RWPE2 (cell line): ENCODE results near the gene MAMDC2.

ENCODE experiments used
- ATAC-seq: fragments of 200-7000 bp; cut with Tn5 transposase; 3 replicates; pipeline ENCODE4 v1.9.1; 2021; ENCODE audit warnings: low read depth
- DNase-seq: peaks from one replicate; pipeline ENCODE4 v3.0.0-alpha.2; 2020; ENCODE audit warnings: low spot score
- H3K27ac ChIP-seq: fragments of 450-650 bp; 2 replicates; pipeline ENCODE4 v1.5.1; 2017; ENCODE audit warnings: mild to moderate bottlenecking; ENCODE audit not compliant: poor library complexity, severe bottlenecking
- H3K27me3 ChIP-seq: fragments of 250-450 bp; sonication (Bioruptor Pico); 2 replicates; pipeline ENCODE4 v1.5.1; 2021; ENCODE audit warnings: mild to moderate bottlenecking, moderate library complexity; ENCODE audit not compliant: insufficient read depth, poor library complexity, severe bottlenecking
- H3K36me3 ChIP-seq: fragments of 250-450 bp; sonication (Bioruptor Pico); 2 replicates; pipeline ENCODE4 v1.5.1; 2020; ENCODE audit warnings: low read depth, mild to moderate bottlenecking, moderate library complexity
- H3K4me1 ChIP-seq: fragments of 250-450 bp; sonication (Bioruptor Pico); 2 replicates; pipeline ENCODE4 v1.5.1; 2021; ENCODE audit warnings: mild to moderate bottlenecking, moderate library complexity; ENCODE audit not compliant: insufficient read depth, poor library complexity, severe bottlenecking
- H3K4me3 ChIP-seq: fragments of 250-450 bp; sonication (Bioruptor Pico); 2 replicates; pipeline ENCODE4 v1.5.1; 2021; ENCODE audit warnings: mild to moderate bottlenecking, moderate library complexity; ENCODE audit not compliant: severe bottlenecking
- H3K9me3 ChIP-seq: fragments of 250-450 bp; sonication (Bioruptor Pico); 2 replicates; pipeline ENCODE4 v1.5.1; 2021; ENCODE audit warnings: mild to moderate bottlenecking, moderate library complexity; ENCODE audit not compliant: severe bottlenecking
- CTCF ChIP-seq: fragments of 450-650 bp; IDR thresholded peaks from one replicate; pipeline ENCODE4 v1.5.1; 2017; ENCODE audit warnings: mild to moderate bottlenecking, moderate library complexity; ENCODE audit not compliant: poor library complexity, severe bottlenecking

MAMDC2 gene

DNA sequence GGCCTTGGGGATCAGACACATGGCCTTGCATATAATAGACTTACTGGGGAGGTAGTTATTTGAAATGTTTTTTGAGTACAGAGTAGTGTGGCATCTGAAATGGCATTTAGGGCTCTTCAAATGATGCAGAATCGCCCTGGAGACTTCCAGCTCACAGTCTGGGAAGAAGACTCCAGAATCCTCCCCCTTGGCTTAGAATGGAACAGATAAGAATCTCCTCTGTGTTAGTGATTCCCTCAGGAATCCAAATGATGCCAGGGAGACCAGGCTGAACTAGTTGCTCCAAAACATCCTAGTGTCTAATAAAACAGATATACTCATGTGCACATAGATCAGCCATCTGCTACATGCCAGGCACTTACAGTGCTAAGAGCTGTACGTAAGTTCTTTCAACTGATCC, 176.6 kb downstream of the MAMDC2 start:
- H3K4me3 ChIP-seq: no peak overlapping the region
- no peak for ATAC-seq
- no peak for DNase-seq
- no peaks in the 10 kb centered on the region for H3K36me3 ChIP-seq
- no peak for TF ChIP-seq CTCF
- H3K27me3 ChIP-seq: no peaks in the 10 kb centered on the region
- H3K4me1 ChIP-seq: no peaks in the 10 kb centered on the region
- H3K9me3 ChIP-seq: no peaks in the 10 kb centered on the region
- no peak overlapping the region for H3K27ac ChIP-seq

DNA sequence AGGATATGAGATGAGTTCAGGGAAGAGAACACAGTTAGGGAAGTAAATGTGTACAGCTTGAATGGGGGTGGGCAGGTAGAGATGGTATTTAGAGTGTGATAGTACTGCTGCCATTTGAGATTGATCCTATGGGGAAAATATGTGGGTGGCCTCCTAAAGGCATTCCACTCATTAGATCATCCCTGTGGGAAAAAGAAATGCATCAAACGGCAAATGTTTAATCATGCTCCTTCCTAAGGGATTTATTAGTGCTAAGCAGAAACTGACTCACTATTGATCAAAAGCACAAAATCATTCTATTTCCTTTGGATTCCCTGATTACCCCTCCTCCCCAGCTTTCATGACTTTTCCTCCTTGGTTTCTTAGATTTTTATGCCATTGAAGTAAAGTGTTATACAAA, 178.7 kb downstream of the MAMDC2 start:
- DNase-seq (no peak), ATAC-seq (no peak)
- Histone ChIP-seq H3K9me3 (no peaks in the 10 kb centered on the region), H3K27ac (no peak overlapping the region), H3K4me3 (no peak overlapping the region), H3K36me3 (no peaks in the 10 kb centered on the region), H3K27me3 (no peaks in the 10 kb centered on the region), H3K4me1 (no peaks in the 10 kb centered on the region)
- TF ChIP-seq CTCF: no peak

GRCh38 chr9:70228118-70228517, 184.5 kb downstream of the MAMDC2 start:
- H3K27ac ChIP-seq: no peak overlapping the region
- H3K36me3 ChIP-seq: no peaks in the 10 kb centered on the region
- no peak for TF ChIP-seq CTCF
- no peak overlapping the region for H3K4me3 ChIP-seq
- no peaks in the 10 kb centered on the region for H3K27me3 ChIP-seq
- H3K9me3 ChIP-seq: no peaks in the 10 kb centered on the region
- no peaks in the 10 kb centered on the region for H3K4me1 ChIP-seq
- no peak for DNase-seq
- ATAC-seq: no peak

DNA sequence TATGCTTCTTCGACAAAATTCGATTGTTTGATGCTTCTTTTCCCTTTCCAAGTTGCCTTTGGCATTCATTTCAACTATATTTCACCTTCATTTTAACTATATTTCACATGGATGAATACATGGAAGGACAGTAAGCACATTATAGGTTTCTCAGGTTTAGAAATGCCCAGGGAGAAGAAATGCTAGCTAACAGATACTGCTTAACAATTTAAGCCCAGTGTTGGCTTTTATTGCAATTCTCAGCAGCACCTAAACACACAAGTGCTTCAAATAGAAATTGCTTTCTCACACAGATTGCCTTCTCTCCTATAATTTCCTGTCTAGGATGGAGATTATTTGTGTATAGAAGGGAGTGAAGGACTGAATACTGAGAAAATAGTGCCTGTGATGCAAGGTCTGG, 185.0 kb downstream of the MAMDC2 start:
- DNase-seq (no peak), ATAC-seq (no peak)
- H3K4me3 ChIP-seq: no peak overlapping the region
- no peaks in the 10 kb centered on the region for H3K36me3 ChIP-seq
- no peaks in the 10 kb centered on the region for H3K27me3 ChIP-seq
- H3K9me3 ChIP-seq: no peaks in the 10 kb centered on the region
- no peak for TF ChIP-seq CTCF
- no peaks in the 10 kb centered on the region for H3K4me1 ChIP-seq
- no peak overlapping the region for H3K27ac ChIP-seq

DNA sequence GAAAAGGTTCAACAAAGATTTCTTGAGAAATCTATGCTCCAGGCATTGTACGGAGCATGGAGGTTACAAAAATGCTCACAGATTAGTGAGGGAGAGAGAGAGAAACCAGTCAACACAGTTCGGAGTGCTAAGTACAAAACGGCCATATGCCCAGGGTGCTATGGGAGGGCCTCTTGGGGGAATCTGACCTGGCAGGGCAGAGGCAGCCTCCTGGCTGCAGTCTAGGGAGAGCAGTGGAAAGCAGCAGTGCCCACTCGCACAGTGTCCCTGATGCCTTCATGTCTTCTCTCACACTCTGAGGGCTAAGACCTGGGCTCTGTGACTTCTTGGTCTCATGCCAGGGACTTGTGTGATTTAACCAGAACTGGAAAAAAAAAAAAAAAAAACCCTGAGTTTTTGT, 185.4 kb downstream of the MAMDC2 start:
- DNase-seq (no peak), ATAC-seq (no peak)
- Histone ChIP-seq H3K4me3 (no peak overlapping the region), H3K4me1 (no peaks in the 10 kb centered on the region), H3K9me3 (no peaks in the 10 kb centered on the region), H3K27ac (no peak overlapping the region), H3K27me3 (no peaks in the 10 kb centered on the region), H3K36me3 (no peaks in the 10 kb centered on the region)
- TF ChIP-seq CTCF: no peak
